OCI-LY7 (cell line): Measurements from ENCODE around the gene HSD11B1L.

ENCODE experiments used
- CTCF ChIP-seq: fragments of 200-600 bp; sonication (generic); conservative IDR thresholded peaks from 2 replicates; pipeline ENCODE4 v1.5.1; 2014; ENCODE audit warnings: mild to moderate bottlenecking, antibody characterized with exemption, low read length, moderate library complexity, mixed read lengths
- EZH2phosphoT487 ChIP-seq: fragments of 200-600 bp; sonication (generic); IDR thresholded peaks from 2 replicates; pipeline ENCODE4 v1.6.1; 2018; ENCODE audit warnings: low read depth, borderline replicate concordance, mild to moderate bottlenecking, mixed run types, antibody characterized with exemption, low read length, moderate library complexity, mixed read lengths

DNA sequence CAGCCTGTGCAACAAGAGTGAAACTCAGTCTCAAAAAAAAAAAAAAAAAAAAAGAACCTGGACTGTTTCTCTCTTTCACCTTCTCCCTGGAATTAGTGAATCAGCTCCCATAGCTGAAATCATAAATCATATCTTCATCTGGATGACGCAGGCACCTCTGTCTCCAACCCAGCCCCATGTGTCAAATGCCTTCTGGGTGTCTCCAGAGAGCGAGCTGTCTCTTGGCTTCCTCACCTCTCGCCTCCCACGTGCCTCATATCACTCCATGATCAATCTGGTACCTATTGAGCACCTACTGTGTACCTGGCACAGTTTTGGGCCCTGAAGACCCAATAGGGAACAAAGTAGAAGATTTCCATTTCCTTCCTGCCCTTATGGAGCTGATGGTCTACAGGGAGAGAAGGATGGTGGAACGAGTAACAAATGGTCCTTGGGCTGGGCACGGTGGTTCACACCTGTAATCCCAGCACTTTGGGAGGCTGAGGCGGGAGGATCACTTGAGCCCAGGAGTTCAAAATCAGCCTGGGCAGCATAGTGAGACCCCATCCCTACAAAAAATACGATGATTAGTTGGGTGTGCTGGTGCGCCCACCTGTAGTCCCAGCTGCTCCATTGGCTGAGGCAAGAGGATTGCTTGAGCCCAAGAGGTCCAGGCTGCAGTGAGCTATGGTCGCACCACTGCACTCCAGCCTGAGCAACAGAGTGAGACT, 2.5 kb downstream of the HSD11B1L start:
- TF ChIP-seq CTCF = no peak
- no peak for TF ChIP-seq EZH2phosphoT487
